Lower leg skin (tissue), 3 donors: ENCODE results near the gene NEK11.

Source experiments
- POLR2A ChIP-seq, 2 donors: fragments of 450-650 bp; IDR thresholded peaks; one replicate each; pipeline ENCODE4 v1.6.1; 2016 to 2017; ENCODE audit warnings: antibody characterized with exemption in 2 of 2, mild to moderate bottlenecking in 1 of 2, moderate library complexity in 1 of 2
- TF ChIP-seq, protein P1 (sequence below), 3 donors: fragments of 450-650 bp; IDR thresholded peaks; one replicate each; pipeline ENCODE4 v1.5.1; 2016; ENCODE audit warnings: antibody characterized with exemption in 3 of 3, mild to moderate bottlenecking in 3 of 3, moderate library complexity in 2 of 3

DNA sequence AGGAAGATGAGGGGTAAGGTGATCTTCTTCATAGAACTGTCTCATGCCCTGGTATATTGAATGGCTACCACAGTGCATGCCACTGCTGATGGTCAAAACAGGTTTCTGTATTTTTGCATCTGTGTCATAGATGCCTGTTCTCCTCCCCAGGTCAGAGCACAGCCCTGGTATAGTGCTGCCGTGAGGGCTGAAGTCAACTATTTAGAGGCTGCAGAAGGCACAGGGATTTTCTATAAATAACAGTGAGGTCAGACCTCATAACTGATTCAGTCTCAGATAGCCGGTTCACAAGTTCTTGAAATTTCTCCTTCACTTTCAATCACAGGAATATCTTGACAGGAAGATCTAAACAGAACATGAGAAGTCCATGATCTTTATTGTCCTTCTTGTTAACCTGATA lies 255.7 kb downstream of the NEK11 start:
- no peak for TF ChIP-seq POLR2A (IDR thresholded peaks at IDR 0.05)
- TF ChIP-seq, protein P1, sequence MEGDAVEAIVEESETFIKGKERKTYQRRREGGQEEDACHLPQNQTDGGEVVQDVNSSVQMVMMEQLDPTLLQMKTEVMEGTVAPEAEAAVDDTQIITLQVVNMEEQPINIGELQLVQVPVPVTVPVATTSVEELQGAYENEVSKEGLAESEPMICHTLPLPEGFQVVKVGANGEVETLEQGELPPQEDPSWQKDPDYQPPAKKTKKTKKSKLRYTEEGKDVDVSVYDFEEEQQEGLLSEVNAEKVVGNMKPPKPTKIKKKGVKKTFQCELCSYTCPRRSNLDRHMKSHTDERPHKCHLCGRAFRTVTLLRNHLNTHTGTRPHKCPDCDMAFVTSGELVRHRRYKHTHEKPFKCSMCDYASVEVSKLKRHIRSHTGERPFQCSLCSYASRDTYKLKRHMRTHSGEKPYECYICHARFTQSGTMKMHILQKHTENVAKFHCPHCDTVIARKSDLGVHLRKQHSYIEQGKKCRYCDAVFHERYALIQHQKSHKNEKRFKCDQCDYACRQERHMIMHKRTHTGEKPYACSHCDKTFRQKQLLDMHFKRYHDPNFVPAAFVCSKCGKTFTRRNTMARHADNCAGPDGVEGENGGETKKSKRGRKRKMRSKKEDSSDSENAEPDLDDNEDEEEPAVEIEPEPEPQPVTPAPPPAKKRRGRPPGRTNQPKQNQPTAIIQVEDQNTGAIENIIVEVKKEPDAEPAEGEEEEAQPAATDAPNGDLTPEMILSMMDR (IDR thresholded peaks at IDR 0.05): no peak
